DOHH2 (cell line): ENCODE measurements around the gene PRDX5.

Source experiments
- H3F3A ChIP-seq: fragments of 200-600 bp; sonication (generic), shearing (Covaris generic); 2 replicates; pipeline ENCODE4 v1.6.0; 2016; ENCODE audit warnings: antibody characterized with exemption, mild to moderate bottlenecking; ENCODE audit not compliant: control insufficient read depth, insufficient read depth
- H3K27ac ChIP-seq: fragments of 200-600 bp; sonication (generic); 2 replicates; pipeline ENCODE4 v1.5.1; 2014; ENCODE audit warnings: low read depth, mild to moderate bottlenecking, low read length, moderate library complexity
- H3K27me3 ChIP-seq: fragments of 200-600 bp; sonication (generic); 2 replicates; pipeline ENCODE4 v1.6.1; 2014; ENCODE audit warnings: mild to moderate bottlenecking, low read length, mixed read lengths; ENCODE audit not compliant: control insufficient read depth
- H3K36me3 ChIP-seq: fragments of 200-600 bp; sonication (generic); 2 replicates; pipeline ENCODE4 v1.6.1; 2014; ENCODE audit warnings: mild to moderate bottlenecking, low read length, moderate library complexity, mixed read lengths; ENCODE audit not compliant: control insufficient read depth
- H3K4me1 ChIP-seq: fragments of 200-600 bp; sonication (generic); 2 replicates; pipeline ENCODE4 v1.6.1; 2014; ENCODE audit warnings: mild to moderate bottlenecking, low read length, mixed read lengths; ENCODE audit not compliant: control insufficient read depth
- H3K4me2 ChIP-seq: fragments of 200-600 bp; sonication (generic); 2 replicates; pipeline ENCODE4 v1.6.0; 2014; ENCODE audit warnings: mild to moderate bottlenecking, low read length, moderate library complexity
- H3K4me3 ChIP-seq: fragments of 200-600 bp; sonication (generic); 2 replicates; pipeline ENCODE4 v1.5.1; 2014; ENCODE audit warnings: mild to moderate bottlenecking, low read length, mixed read lengths
- H3K79me2 ChIP-seq: fragments of 200-600 bp; sonication (generic); 2 replicates; pipeline ENCODE4 v1.6.1; 2014; ENCODE audit warnings: mild to moderate bottlenecking, low read length, mixed read lengths; ENCODE audit not compliant: control insufficient read depth
- H3K9me2 ChIP-seq: fragments of 200-600 bp; sonication (generic); replicated peaks from 2 replicates; pipeline ENCODE4 v1.6.1; 2014; ENCODE audit warnings: mild to moderate bottlenecking, low read length, mixed read lengths; ENCODE audit not compliant: control insufficient read depth
- H3K9me3 ChIP-seq: fragments of 200-600 bp; sonication (generic); 2 replicates; pipeline ENCODE4 v1.6.1; 2014; ENCODE audit warnings: antibody characterized with exemption, low read length, mixed read lengths; ENCODE audit not compliant: control insufficient read depth, insufficient read depth
- H4K20me1 ChIP-seq: fragments of 200-600 bp; sonication (generic); 2 replicates; pipeline ENCODE4 v1.6.0; 2014; ENCODE audit warnings: low read depth, mild to moderate bottlenecking, antibody characterized with exemption, low read length, moderate library complexity; ENCODE audit not compliant: control insufficient read depth, insufficient read depth
- CTCF ChIP-seq: fragments of 200-600 bp; sonication (generic); IDR thresholded peaks from one replicate; pipeline ENCODE4 v1.5.1; 2014; ENCODE audit warnings: antibody characterized with exemption, mild to moderate bottlenecking, low read depth, low read length; ENCODE audit not compliant: poor library complexity, severe bottlenecking
- EZH2phosphoT487 ChIP-seq: fragments of 200-600 bp; sonication (generic); IDR thresholded peaks from 2 replicates; pipeline ENCODE4 v1.6.1; 2017; ENCODE audit warnings: borderline replicate concordance, mild to moderate bottlenecking, antibody characterized with exemption, low read length, moderate library complexity, mixed read lengths

The PRDX5 gene

GRCh38 chr11:64349404-64349803 lies 31.5 kb downstream of the PRDX5 start:
- TF ChIP-seq CTCF: no peak
- TF ChIP-seq EZH2phosphoT487: no peak
- H4K20me1 ChIP-seq: no peaks in the 10 kb centered on the region
- no peaks in the 10 kb centered on the region for H3F3A ChIP-seq
- no peaks in the 10 kb centered on the region for H3K9me2 ChIP-seq
- no peaks in the 10 kb centered on the region for H3K9me3 ChIP-seq
- H3K4me2 ChIP-seq: no peak overlapping the region
- H3K4me1 ChIP-seq: no peaks in the 10 kb centered on the region
- H3K4me3 ChIP-seq: no peak overlapping the region
- H3K36me3 ChIP-seq: peaks cover 5% of the 10 kb centered on the region; the same call in 1 of the 2 replicates
- H3K27me3 ChIP-seq: no peaks in the 10 kb centered on the region
- no peak overlapping the region for H3K27ac ChIP-seq
- H3K79me2 ChIP-seq: no peaks in the 10 kb centered on the region

- Histone ChIP-seq H3K4me3 (no peak overlapping the region), H3K9me3 (no peaks in the 10 kb centered on the region), H3K4me2 (no peak overlapping the region), H3K27me3 (no peaks in the 10 kb centered on the region), H3F3A (peaks cover 5% of the 10 kb centered on the region), H3K4me1 (peaks cover 5% of the 10 kb centered on the region), H3K79me2 (no peaks in the 10 kb centered on the region), H3K27ac (no peak overlapping the region), H3K36me3 (peaks cover 8% of the 10 kb centered on the region), H4K20me1 (no peaks in the 10 kb centered on the region), H3K9me2 (no peaks in the 10 kb centered on the region)
- TF ChIP-seq CTCF (no peak), EZH2phosphoT487 (no peak)
Measured at GRCh38 chr11:64351136-64351631, 33.3 kb downstream of the PRDX5 start.

- no peaks in the 10 kb centered on the region for H3K9me2 ChIP-seq
- H3K4me1 ChIP-seq: peaks cover 9% of the 10 kb centered on the region
- H3K9me3 ChIP-seq: no peaks in the 10 kb centered on the region
- no peaks in the 10 kb centered on the region for H3K79me2 ChIP-seq
- H3F3A ChIP-seq: peaks cover 5% of the 10 kb centered on the region
- TF ChIP-seq EZH2phosphoT487 (no peak), CTCF (no peak)
- no peak overlapping the region for H3K27ac ChIP-seq
- H4K20me1 ChIP-seq: no peaks in the 10 kb centered on the region
- no peaks in the 10 kb centered on the region for H3K27me3 ChIP-seq
- no peak overlapping the region for H3K4me2 ChIP-seq
- no peak overlapping the region for H3K4me3 ChIP-seq
- peaks cover 8% of the 10 kb centered on the region for H3K36me3 ChIP-seq
Measured at GRCh38 chr11:64352099-64352994, 34.4 kb downstream of the PRDX5 start.
